Astrocyte (in vitro differentiated cells and primary cell): ENCODE results near the gene ABHD12. TPM values are rescaled to one million over a fixed set of nuclear protein-coding genes. Genes with fewer than 3 reads are reported as not detected.
"Not testable (repeated sequence)": the region's sequence is repeated elsewhere in the genome, so short reads cannot be mapped to it uniquely, and the experiment has no call there.

ENCODE experiments used
- DNase-seq: peaks from one replicate; pipeline ENCODE4 v3.0.0-alpha.2; 2010; ENCODE audit warnings: low read depth
- FAIRE-seq: peaks from 2 replicates; lab custom pipeline; 2011; peaks lifted over from hg19 to GRCh38; lab: Jason Lieb, UNC
- H2AFZ ChIP-seq: 2 replicates; pipeline ENCODE4 v1.6.0; 2012; ENCODE audit warnings: low read depth, low read length, inconsistent platforms
- H3K27ac ChIP-seq: 2 replicates; pipeline ENCODE4 v1.5.1; 2011; ENCODE audit warnings: low read depth, low read length, inconsistent platforms
- H3K27me3 ChIP-seq: 2 replicates; pipeline ENCODE4 v1.6.0; 2011; ENCODE audit warnings: low read length, inconsistent platforms; ENCODE audit not compliant: insufficient read depth
- H3K36me3 ChIP-seq: 2 replicates; pipeline ENCODE4 v1.5.1; 2011; ENCODE audit warnings: low read length, inconsistent platforms; ENCODE audit not compliant: insufficient read depth
- H3K4me1 ChIP-seq: 2 replicates; pipeline ENCODE4 v1.5.1; 2011; ENCODE audit warnings: low read length, inconsistent platforms; ENCODE audit not compliant: insufficient read depth
- H3K4me2 ChIP-seq: 2 replicates; pipeline ENCODE4 v1.6.0; 2012; ENCODE audit warnings: low read length, inconsistent platforms
- H3K4me3 ChIP-seq: 2 replicates; pipeline ENCODE4 v1.5.1; 2011; ENCODE audit warnings: low read depth, mild to moderate bottlenecking, low read length, inconsistent platforms; ENCODE audit not compliant: insufficient read depth
- H3K79me2 ChIP-seq: 2 replicates; pipeline ENCODE4 v1.6.0; 2012; ENCODE audit warnings: mild to moderate bottlenecking, low read length, inconsistent platforms; ENCODE audit not compliant: insufficient read depth
- H3K9ac ChIP-seq: 2 replicates; pipeline ENCODE4 v1.6.0; 2012; ENCODE audit warnings: mild to moderate bottlenecking, low read length, inconsistent platforms
- H3K9me3 ChIP-seq: 2 replicates; pipeline ENCODE4 v1.5.1; 2012; ENCODE audit warnings: low read depth, mild to moderate bottlenecking, low read length, inconsistent platforms; ENCODE audit not compliant: insufficient read depth
- H4K20me1 ChIP-seq: 2 replicates; pipeline ENCODE4 v1.6.0; 2012; ENCODE audit warnings: low read length, inconsistent platforms; ENCODE audit not compliant: insufficient read depth
- H3K27ac Mint-ChIP-seq: one replicate; pipeline ENCODE4 v1.8.0; 2021; ENCODE audit warnings: mild to moderate bottlenecking, mixed read lengths; ENCODE audit not compliant: unreplicated experiment
- H3K27me3 Mint-ChIP-seq: one replicate; pipeline ENCODE4 v1.8.0; 2021; ENCODE audit warnings: low read depth, mixed read lengths; ENCODE audit not compliant: unreplicated experiment
- H3K36me3 Mint-ChIP-seq: one replicate; pipeline ENCODE4 v1.8.0; 2021; ENCODE audit warnings: low read depth, mixed read lengths; ENCODE audit not compliant: unreplicated experiment
- H3K4me1 Mint-ChIP-seq: one replicate; pipeline ENCODE4 v1.8.0; 2021; ENCODE audit warnings: low read depth, mixed read lengths; ENCODE audit not compliant: unreplicated experiment
- H3K4me3 Mint-ChIP-seq: one replicate; pipeline ENCODE4 v1.8.0; 2021; ENCODE audit warnings: mild to moderate bottlenecking, moderate library complexity, mixed read lengths; ENCODE audit not compliant: unreplicated experiment
- H3K9me3 Mint-ChIP-seq: one replicate; pipeline ENCODE4 v1.8.0; 2021; ENCODE audit warnings: mild to moderate bottlenecking, mixed read lengths; ENCODE audit not compliant: unreplicated experiment
- CTCF ChIP-seq: IDR thresholded peaks from 2 replicates; pipeline ENCODE4 v1.5.1; 2011; ENCODE audit warnings: low read depth, mild to moderate bottlenecking, inconsistent platforms, low read length, moderate library complexity; ENCODE audit not compliant: insufficient read depth
- EZH2 ChIP-seq: IDR thresholded peaks from 2 replicates; pipeline ENCODE4 v1.6.1; 2012; ENCODE audit warnings: mild to moderate bottlenecking, low read length, inconsistent platforms; ENCODE audit not compliant: insufficient read depth
- total RNA-seq: library from RNA; stranded (reverse); gene quantifications from 2 replicates; pipeline ENCODE4 v1.2.1, GENCODE V29; 2021

Gene ABHD12
- total RNA-seq, 1 donor from 2014 or later = 98.1 TPM

DNA sequence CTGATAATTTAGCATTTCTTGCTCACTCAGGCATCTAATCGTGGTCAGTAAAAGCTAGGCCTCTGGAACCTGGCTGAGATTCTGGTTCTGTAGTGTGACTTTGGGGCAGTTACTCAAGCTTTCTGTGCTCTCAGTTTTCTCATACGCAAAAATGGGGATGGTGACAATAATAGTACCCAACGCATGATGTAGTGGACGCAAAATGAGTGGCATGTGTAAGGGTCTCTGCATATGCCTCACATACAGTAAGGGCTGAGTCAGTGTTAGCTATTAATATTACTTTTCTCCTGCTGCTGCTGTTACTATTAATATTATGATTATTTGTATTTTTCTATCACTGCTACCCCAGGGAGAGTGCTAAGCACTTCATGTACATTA, 17.5 kb upstream of the ABHD12 start:
- no peak overlapping the region for H3K27ac Mint-ChIP-seq
- no peak for FAIRE-seq
- no peaks in the 10 kb centered on the region for H3K27me3 Mint-ChIP-seq
- Histone ChIP-seq H2AFZ (peak overlapping the region; percentile 88), H3K27me3 (no peaks in the 10 kb centered on the region), H3K36me3 (no peaks in the 10 kb centered on the region), H3K79me2 (peaks cover 31% of the 10 kb centered on the region), H3K4me1 (peaks cover 14% of the 10 kb centered on the region), H3K27ac (peak overlapping the region; percentile 71), H4K20me1 (no peaks in the 10 kb centered on the region), H3K9me3 (peaks cover 5% of the 10 kb centered on the region), H3K9ac (peak overlapping the region; percentile 87), H3K4me2 (peak overlapping the region; percentile 89), H3K4me3 (peak overlapping the region; percentile 78)
- no peaks in the 10 kb centered on the region for H3K4me1 Mint-ChIP-seq
- peaks cover 1% of the 10 kb centered on the region for H3K36me3 Mint-ChIP-seq
- peaks cover 8% of the 10 kb centered on the region for H3K9me3 Mint-ChIP-seq
- peak overlapping the region; percentile 92 for H3K4me3 Mint-ChIP-seq
- TF ChIP-seq CTCF (no peak), EZH2 (no peak)
- no peak for DNase-seq

- TF ChIP-seq CTCF (no peak), EZH2 (no peak)
Measured at GRCh38 chr20:25407311-25408169, 16.9 kb upstream of the ABHD12 start, which contains the start of gene GINS1. Gene GINS1 (plus strand): TSS chr20:25407673. CDS start chr20:25407821, 148 bp downstream.

GRCh38 chr20:25402583-25402982, 11.9 kb upstream of the ABHD12 start:
- no peak overlapping the region for H3K4me3 ChIP-seq
- no peak overlapping the region for H3K4me3 Mint-ChIP-seq
- H3K36me3 ChIP-seq = no peaks in the 10 kb centered on the region
- TF ChIP-seq CTCF = no peak
- no peak for TF ChIP-seq EZH2
- FAIRE-seq = no peak
- peaks cover 7% of the 10 kb centered on the region for H3K36me3 Mint-ChIP-seq
- no peak overlapping the region for H2AFZ ChIP-seq
- no peaks in the 10 kb centered on the region for H3K27me3 ChIP-seq
- H3K9me3 ChIP-seq = peaks cover 12% of the 10 kb centered on the region
- no peak overlapping the region for H3K27ac Mint-ChIP-seq
- peaks cover 13% of the 10 kb centered on the region for H3K4me1 Mint-ChIP-seq
- no peaks in the 10 kb centered on the region for H3K79me2 ChIP-seq
- H3K9me3 Mint-ChIP-seq = peaks cover 21% of the 10 kb centered on the region
- no peak overlapping the region for H3K4me2 ChIP-seq
- H4K20me1 ChIP-seq = no peaks in the 10 kb centered on the region
- peaks cover 4% of the 10 kb centered on the region for H3K4me1 ChIP-seq
- H3K9ac ChIP-seq = no peak overlapping the region
- H3K27me3 Mint-ChIP-seq = no peaks in the 10 kb centered on the region
- no peak overlapping the region for H3K27ac ChIP-seq
- no peak for DNase-seq

More at GRCh38 chr20:25407311-25408169, 16.9 kb upstream of the ABHD12 start, which contains the start of gene GINS1:
- Mint-ChIP-seq H3K27me3 (no peaks in the 10 kb centered on the region), H3K4me3 (peak within 1 kb of the TSS; percentile 92), H3K36me3 (peaks cover 6% of the 10 kb centered on the region), H3K27ac (peak within 1 kb of the TSS; percentile 38), H3K9me3 (peaks cover 12% of the 10 kb centered on the region), H3K4me1 (no peaks in the 10 kb centered on the region)
- Histone ChIP-seq H3K9me3 (peaks cover 9% of the 10 kb centered on the region), H4K20me1 (no peaks in the 10 kb centered on the region), H3K4me2 (peak within 1 kb of the TSS; percentile 89), H2AFZ (peak within 1 kb of the TSS; percentile 88), H3K27ac (peak within 1 kb of the TSS; percentile 71), H3K9ac (peak within 1 kb of the TSS; percentile 87), H3K4me1 (peaks cover 14% of the 10 kb centered on the region), H3K79me2 (peaks cover 31% of the 10 kb centered on the region), H3K36me3 (no peaks in the 10 kb centered on the region), H3K4me3 (peak within 1 kb of the TSS; percentile 78), H3K27me3 (no peaks in the 10 kb centered on the region)
- FAIRE-seq (no peak), DNase-seq (peak; percentile 81)

GRCh38 chr20:25400291-25400732, 9.7 kb upstream of the ABHD12 start:
- not testable (repeated sequence) for H3K4me3 ChIP-seq, H3K27ac Mint-ChIP-seq, H3K4me3 Mint-ChIP-seq, FAIRE-seq, H3K27me3 ChIP-seq, H3K79me2 ChIP-seq, DNase-seq, H3K9ac ChIP-seq, H4K20me1 ChIP-seq, H3K27me3 Mint-ChIP-seq, H3K4me2 ChIP-seq, H3K36me3 ChIP-seq, H3K4me1 ChIP-seq, H3K27ac ChIP-seq, H2AFZ ChIP-seq, H3K36me3 Mint-ChIP-seq
- H3K9me3 ChIP-seq = peaks cover 12% of the 10 kb centered on the region
- H3K9me3 Mint-ChIP-seq = peaks cover 21% of the 10 kb centered on the region
- H3K4me1 Mint-ChIP-seq = peaks cover 18% of the 10 kb centered on the region
